HG03439 (cell line): ENCODE measurements around the gene ATOSB.
"Not testable (repeated sequence)": the region's sequence is repeated elsewhere in the genome, so short reads cannot be mapped to it uniquely, and the experiment has no call there.

Source experiments
- ATAC-seq: cut with Tn5 transposase; IDR thresholded peaks from one replicate; pipeline ENCODE4 v1.9.1; 2021; ENCODE audit warnings: mild to moderate bottlenecking, moderate library complexity; ENCODE audit not compliant: unreplicated experiment

The ATOSB gene

GRCh38 chr9:35115680-35116538, at the start of gene ATOSB:
Gene ATOSB (minus strand): TSS chr9:35115862. CDS start chr9:35108274, 7,588 bp downstream.
- ATAC-seq: peak; percentile 52

- no peak for ATAC-seq
Observed at GRCh38 chr9:35164711-35165110, 49.0 kb upstream of the ATOSB start.

GRCh38 chr9:35163413-35163812, 47.8 kb upstream of the ATOSB start:
- ATAC-seq: no peak

- ATAC-seq: no peak
Observed at GRCh38 chr9:35162605-35163315, 47.1 kb upstream of the ATOSB start.

- ATAC-seq: peak; percentile 75
Observed at GRCh38 chr9:35161713-35162604, 46.3 kb upstream of the ATOSB start, which contains the start of gene UNC13B. Gene UNC13B (plus strand): TSS chr9:35162009. CDS start chr9:35162284, 275 bp downstream.

- no peak for ATAC-seq
Observed at GRCh38 chr9:35158501-35159280, 43.0 kb upstream of the ATOSB start.

GRCh38 chr9:35157836-35158235, 42.2 kb upstream of the ATOSB start:
- ATAC-seq: not testable (repeated sequence)

GRCh38 chr9:35156781-35157180, 41.1 kb upstream of the ATOSB start:
- ATAC-seq: no peak

- ATAC-seq: no peak
Observed at GRCh38 chr9:35152926-35153325, 37.3 kb upstream of the ATOSB start.

- not testable (repeated sequence) for ATAC-seq
Observed at GRCh38 chr9:35147941-35148563, 32.4 kb upstream of the ATOSB start.

- no peak for ATAC-seq
Observed at GRCh38 chr9:35142037-35142436, 26.4 kb upstream of the ATOSB start.

- ATAC-seq: no peak
Observed at GRCh38 chr9:35140093-35140492, 24.4 kb upstream of the ATOSB start.

GRCh38 chr9:35136866-35137265, 21.2 kb upstream of the ATOSB start:
- ATAC-seq: no peak

- no peak for ATAC-seq
Observed at GRCh38 chr9:35135988-35136387, 20.3 kb upstream of the ATOSB start.

GRCh38 chr9:35134920-35135319, 19.3 kb upstream of the ATOSB start:
- no peak for ATAC-seq

- ATAC-seq: peak; percentile 62
Observed at GRCh38 chr9:35116898-35117551, 1.4 kb upstream of the ATOSB start.

- peak; percentile 4 for ATAC-seq
Observed at GRCh38 chr9:35116539-35116897, 856 bp upstream of the ATOSB start.

- ATAC-seq: no peak
Observed at GRCh38 chr9:35114840-35115628, 628 bp downstream of the ATOSB start.
